ENCODE results near the gene KCNMA1.
"Not testable (repeated sequence)": the region's sequence is repeated elsewhere in the genome, so short reads cannot be mapped to it uniquely, and the experiment has no call there.

Gene KCNMA1

DNA sequence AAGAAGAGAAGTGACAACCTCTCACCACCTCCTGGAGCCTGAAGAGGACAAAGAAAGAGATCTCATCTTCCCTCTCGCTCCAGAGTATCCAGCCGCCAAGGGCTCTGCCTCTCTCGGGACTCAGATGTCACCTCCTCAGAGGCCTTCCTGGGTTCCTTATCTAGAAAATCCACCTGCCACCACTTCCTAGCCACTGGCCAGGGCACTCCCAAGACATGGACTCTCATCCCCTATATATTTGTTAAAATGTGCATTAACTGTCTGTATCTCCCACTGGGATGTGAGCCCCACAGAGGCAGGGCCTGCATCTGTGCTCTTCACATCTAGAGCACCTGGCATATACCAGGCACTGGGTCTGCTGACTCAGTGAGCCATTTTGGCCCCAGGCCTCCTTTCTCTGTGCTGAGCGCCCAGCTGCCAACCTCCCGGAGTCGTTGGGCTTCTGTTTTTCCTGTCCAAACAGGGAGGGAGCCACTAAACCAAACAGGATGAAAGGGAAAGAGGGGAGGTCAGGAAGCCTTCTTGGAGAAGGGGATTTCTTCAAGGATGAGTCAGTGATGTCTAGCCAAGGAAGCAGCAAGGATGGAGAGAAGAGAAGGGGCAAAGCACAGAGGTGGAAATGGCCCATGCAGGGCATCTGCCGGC is 58.9 kb downstream of the KCNMA1 start:
- DNase-seq: no peak

DNA sequence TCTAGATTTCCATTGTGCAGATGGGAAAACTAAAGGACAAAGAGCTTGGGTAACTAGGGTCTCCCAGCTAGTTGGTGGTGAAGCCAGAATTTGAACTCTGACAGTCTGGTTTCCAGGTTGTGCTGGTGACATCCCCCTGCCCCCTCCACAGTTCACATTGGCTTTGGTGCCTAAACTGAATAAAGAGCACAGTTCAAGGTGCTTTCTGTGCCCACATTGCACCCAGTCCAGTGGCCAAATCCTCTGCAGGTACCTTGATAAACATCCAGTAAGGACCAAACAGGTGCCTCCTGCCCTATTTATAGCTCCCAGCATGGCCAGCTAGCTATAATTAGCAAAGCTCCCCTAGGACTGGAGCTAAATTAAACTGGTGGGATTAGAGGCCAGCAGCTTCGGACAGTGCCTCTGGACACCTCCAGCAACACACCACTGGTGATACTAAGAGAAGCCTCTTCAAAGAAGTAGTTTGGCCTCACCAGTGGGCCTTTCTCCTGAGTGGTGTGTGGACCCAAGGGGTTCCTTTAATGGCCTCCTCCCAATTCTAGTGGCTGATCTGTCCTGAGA is 59.9 kb downstream of the KCNMA1 start:
- no peak for DNase-seq

GRCh38 chr10:77576444-77577032 is 61.1 kb downstream of the KCNMA1 start:
- no peak for DNase-seq

DNA sequence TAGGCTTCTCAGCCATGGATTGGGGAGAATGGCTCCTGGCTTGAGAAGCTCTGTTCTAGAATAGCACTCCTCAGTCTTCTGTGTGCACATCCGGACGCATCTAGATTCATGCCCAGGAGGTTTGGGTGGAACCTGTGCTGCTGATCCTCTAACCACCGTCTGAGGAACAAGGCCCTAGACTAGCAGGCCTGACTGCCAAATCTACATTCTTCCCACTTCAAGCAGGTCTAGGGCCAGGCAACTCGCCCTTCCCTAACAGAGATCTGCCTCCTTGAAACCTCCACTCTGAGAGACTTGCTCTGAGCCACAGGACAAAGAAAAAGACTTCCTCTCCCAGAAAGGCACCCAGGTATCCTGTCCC is 61.6 kb downstream of the KCNMA1 start:
- no peak for DNase-seq

DNA sequence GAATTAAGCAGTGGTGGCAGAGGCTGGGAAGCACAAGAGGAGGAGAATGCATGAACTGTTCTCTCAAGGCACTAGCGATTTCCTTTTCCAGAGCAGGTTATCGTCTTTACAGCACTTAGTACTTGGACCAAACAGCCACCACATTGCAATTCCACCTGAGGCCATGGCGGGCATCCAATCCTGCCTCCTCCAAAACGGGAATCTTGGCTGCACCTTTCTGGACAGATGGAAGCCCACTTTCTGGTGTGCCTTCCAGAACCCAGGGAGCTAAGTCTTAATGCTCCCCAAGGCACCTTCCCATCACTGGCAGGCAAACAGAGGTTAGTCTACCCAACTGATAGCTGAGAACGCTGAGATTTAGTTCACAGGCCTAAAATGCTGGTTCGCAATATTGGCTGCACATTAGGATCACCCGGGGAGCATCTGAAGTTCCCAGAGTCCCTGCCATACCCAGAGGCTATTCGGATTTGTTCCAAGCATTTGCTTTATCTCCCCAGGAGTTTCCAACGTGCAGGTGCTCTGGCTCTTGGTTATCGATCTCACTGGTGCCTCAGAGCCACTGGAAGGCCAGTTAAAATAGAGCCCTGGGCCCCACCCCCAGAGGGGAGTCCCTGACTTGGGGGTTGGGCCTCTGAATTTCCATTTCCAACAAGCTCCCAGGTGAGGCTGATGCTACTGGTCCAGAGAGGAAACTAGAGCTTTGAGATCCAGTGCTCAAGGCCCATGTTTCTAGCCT is 62.2 kb downstream of the KCNMA1 start:
- no peak for DNase-seq

- no peak for DNase-seq
These were observed 63.2 kb downstream of the KCNMA1 start for GRCh38 chr10:77574438-77574837.

DNA sequence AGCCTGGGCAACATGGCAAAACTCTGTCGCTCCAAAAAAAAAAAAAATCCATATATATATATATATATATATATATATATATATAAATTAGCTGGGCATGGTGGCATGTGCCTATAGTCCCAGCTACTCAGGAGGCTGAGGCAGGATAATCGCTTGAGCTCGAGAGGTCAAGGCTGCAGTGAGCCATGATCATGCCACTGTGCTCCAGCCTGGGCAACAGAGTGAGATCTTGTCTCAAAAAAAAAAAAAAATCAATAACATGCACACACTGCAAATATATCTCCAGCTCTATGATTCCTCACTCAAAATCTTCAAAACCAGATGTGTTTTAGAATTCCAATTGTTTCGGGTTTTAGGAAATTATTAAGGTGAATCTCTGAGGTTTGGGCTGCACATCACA is 65.1 kb downstream of the KCNMA1 start:
- not testable (repeated sequence) for DNase-seq

GRCh38 chr10:77571490-77571889 is 66.1 kb downstream of the KCNMA1 start:
- DNase-seq: peak; percentile 88

DNA sequence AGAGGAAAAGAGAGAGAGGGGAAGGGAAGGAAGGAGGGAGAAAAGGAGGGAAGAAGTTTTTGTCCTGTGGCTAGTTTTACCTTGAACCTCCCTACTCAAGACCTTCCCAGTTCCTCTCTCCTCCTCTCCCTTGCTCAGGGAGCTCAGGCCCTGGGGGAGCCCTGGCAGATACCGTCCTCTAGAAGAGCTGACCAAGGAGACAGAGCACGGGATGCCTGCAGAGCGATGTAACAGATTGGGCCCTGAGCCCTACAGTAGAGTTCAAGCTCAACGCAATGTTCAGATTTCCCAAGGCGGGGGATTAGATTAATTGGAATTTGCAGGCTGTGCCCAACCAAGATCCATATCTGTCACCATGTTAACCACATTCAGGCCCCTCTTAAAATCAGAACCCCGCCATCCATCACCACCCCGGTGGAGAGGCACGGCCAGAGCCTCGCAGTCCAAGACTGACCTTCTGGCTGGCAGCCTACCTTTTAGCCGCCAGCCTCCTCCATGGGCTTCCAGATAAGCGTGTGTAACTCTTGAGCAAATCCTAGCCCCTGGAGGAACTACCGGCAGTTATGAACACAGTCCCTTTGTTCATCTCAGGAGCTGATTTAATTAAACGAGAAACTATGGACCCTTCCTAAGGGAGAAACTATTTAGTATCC is 70.6 kb downstream of the KCNMA1 start:
- DNase-seq: no peak

DNA sequence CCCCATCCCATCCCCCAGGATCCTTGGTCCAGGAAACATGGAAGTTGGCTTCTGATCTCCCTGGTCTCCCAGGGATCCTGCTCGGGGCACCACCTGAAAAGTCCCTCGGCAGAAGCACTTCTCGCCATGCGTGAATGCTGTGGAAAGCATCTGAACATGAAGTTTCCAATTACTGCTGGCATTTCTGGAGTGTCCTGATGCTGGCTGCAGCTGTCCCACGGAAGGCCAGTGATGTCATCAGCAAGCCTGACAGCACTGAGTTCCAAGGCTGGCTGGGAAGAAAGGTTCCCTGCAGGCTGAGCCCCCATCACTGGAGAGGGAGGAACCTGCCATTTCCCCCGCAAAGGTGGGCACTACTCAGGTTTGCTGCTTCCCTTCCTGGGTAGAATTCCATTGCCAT is 71.4 kb downstream of the KCNMA1 start:
- DNase-seq: no peak

GRCh38 chr10:77565590-77566023 is 72.0 kb downstream of the KCNMA1 start:
- DNase-seq: no peak

GRCh38 chr10:77564731-77565589 is 72.6 kb downstream of the KCNMA1 start:
- DNase-seq: no peak

DNA sequence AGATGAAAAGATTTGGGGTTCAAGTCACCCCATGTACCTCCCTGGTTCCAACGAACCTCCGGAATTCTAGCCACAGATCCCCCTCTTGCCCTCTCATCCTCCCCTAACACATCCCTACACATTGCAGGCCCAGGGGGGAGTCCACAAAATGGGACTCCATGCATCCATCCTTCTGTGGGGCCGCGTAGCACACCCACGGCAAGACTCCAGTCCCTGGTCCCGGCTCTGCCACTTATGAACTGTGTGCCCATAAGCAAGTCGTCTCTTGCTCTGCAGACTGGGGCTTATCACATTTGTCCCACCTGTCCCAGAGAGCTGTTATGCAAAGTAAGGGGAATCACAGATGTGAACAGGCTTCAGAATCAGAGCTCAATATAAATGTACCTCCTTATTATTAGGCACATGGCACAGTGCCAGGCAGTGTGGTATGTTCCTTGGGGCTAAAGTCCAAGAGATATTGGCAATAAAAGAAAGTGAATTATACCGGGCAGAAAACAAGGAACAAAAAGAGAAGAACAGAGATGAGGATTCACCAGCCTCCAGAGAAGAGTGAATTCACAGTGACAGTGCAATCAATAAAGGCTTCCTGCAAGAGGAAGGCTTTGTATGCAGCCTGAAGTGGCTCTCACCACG is 73.9 kb downstream of the KCNMA1 start:
- no peak for DNase-seq

DNA sequence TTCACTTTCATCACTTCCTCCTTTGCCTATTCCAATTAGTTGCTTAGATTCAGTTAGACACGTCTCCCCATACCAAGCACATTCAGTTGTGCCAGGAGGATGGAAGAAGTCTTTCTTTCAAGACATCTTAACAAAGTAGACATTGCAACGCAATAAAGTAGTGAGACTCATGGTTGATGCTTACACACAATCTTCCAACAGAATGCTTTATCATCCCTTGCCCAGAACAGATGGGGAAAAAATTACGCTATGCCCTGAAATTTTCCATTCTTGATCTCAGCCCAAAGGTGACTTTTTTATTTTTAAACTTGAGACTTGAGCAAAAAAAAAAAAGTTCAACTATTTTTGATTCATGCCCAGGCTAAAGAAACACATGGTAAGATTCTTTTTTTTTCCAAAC is 74.9 kb downstream of the KCNMA1 start:
- no peak for DNase-seq

DNA sequence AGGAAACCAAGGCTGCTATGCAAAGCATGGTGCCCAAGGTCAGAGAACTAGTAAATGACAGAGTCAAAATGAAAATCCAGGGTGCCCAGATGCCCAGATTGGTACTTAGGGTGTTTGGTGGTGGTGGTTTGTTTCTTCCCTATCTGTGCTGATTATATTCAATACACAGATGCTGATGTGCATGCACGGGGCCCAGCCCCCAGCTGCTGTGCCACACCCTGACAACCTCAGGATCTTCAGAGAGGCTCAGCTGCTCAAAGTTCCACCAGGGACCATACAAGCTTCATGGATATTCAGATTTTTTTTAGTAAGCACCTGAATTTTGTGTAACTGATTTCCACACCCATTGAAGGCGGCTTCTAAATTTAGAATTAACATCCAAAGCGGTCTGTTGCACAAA is 75.6 kb downstream of the KCNMA1 start:
- no peak for DNase-seq

- DNase-seq: no peak
These were observed 77.1 kb downstream of the KCNMA1 start for GRCh38 chr10:77560471-77560870.

DNA sequence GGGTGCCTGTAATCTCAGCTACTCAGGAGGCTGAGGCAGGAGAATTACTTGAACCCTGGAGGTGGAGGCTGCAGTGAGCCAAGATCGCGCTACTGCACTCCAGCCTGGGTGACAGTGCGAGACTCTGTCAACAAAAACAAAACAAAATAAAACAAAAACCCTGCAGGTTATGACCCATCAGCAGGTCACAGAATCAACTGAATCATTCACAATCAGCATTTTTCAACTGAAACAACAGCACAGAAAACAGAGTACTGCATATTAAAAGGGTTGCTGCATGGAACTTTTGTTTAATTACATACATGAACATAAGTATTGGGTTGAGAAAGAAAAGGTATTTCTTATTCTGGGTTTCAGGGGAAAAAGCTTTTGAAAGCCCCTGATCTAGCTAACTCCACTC is 77.6 kb downstream of the KCNMA1 start:
- no peak for DNase-seq

- no peak for DNase-seq
These were observed 80.5 kb downstream of the KCNMA1 start for GRCh38 chr10:77556990-77557601.

DNA sequence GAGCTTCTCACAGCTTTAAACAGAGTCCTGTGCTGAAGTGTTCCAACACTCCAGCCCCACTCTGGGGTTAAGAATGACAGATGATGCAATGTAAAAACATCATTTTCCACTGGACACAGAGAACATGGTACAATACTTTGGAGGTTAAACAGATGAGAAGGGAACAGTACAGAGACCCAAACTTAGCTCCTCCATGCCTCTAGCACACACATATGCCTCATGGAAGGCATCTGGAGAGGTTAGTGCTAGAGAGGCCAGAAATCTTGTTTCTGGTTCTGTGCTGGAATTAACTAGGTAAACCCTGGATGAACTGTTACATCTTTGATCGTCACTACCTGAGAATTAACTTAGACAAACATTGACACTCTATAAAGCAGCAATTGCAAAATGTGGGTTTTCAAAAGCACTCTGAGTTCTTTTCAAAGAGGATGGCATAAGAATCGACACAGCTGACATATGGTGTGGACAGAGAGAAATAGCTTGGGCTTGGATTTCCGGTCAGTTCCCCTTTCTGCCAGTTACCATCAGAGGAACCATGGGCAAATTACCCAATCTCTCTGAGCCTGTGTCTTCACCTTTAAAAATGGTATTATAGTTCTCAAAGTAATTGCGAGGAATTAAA is 81.9 kb downstream of the KCNMA1 start:
- no peak for DNase-seq

- no peak for DNase-seq
These were observed 82.6 kb downstream of the KCNMA1 start for GRCh38 chr10:77554996-77555397.

GRCh38 chr10:77553966-77554365 is 83.6 kb downstream of the KCNMA1 start:
- DNase-seq: no peak
